Measurements from ENCODE around the gene R3HCC1L. TPM values are rescaled to one million over a fixed set of nuclear protein-coding genes. Genes with fewer than 3 reads are reported as not detected.

R3HCC1L gene
- total and polyA plus RNA-seq, 9 of the 15 experiments (the other 6 are each of a cell fraction or from before 2014, with no cell fraction given) = 9.1 to 17.8 (median 12.6) TPM

- no peak for TF ChIP-seq RBM15 (IDR thresholded peaks at IDR 0.05; ENCODE audit: insufficient read depth, low read length)
- peak; percentile 78 for TF ChIP-seq CXXC5 (CRISPR knock-in tag; IDR thresholded peaks at IDR 0.05)
- no peak for TF ChIP-seq ARNT (IDR thresholded peaks at IDR 0.05)
- peak; percentile 56 for TF ChIP-seq NEUROD1 (IDR thresholded peaks at IDR 0.05; ENCODE audit: borderline replicate concordance, low read depth, low read length, partially characterized antibody)
- peak; percentile 74 for TF ChIP-seq SMARCE1 (IDR thresholded peaks at IDR 0.05)
- TF ChIP-seq NCOA6 (IDR thresholded peaks at IDR 0.05) = no peak
- no peak for TF ChIP-seq BRF2 (IDR thresholded peaks at IDR 0.05; ENCODE audit: borderline replicate concordance, insufficient read depth, insufficient read length)
- TF ChIP-seq FOXO4 (CRISPR knock-in tag; IDR thresholded peaks at IDR 0.05) = no peak
- TF ChIP-seq RFX1 (IDR thresholded peaks at IDR 0.05) = no peak
- TF ChIP-seq ZBTB8A (IDR thresholded peaks at IDR 0.05; ENCODE audit: partially characterized antibody) = no peak
- no peak for TF ChIP-seq NR3C1 (CRISPR knock-in tag; IDR thresholded peaks at IDR 0.05)
- no peak for TF ChIP-seq BRF1 (IDR thresholded peaks at IDR 0.05; ENCODE audit: borderline replicate concordance, extremely low read depth, insufficient read length)
- TF ChIP-seq IRF2 (CRISPR knock-in tag; IDR thresholded peaks at IDR 0.05) = no peak
- TF ChIP-seq ZNF263 (CRISPR knock-in tag; IDR thresholded peaks at IDR 0.05; ENCODE audit: borderline replicate concordance) = no peak
- TF ChIP-seq ATF7 (IDR thresholded peaks at IDR 0.05) = no peak; the same call in 1 of the 2 replicates
- no peak for TF ChIP-seq SIN3A (IDR thresholded peaks at IDR 0.05; ENCODE audit: borderline replicate concordance in 2 of 2, control insufficient read depth in 1 of 2, low read depth in 2 of 2, low read length in 2 of 2)
- TF ChIP-seq DPF2 (IDR thresholded peaks at IDR 0.05) = peak; percentile 94
- TF ChIP-seq, protein P1, sequence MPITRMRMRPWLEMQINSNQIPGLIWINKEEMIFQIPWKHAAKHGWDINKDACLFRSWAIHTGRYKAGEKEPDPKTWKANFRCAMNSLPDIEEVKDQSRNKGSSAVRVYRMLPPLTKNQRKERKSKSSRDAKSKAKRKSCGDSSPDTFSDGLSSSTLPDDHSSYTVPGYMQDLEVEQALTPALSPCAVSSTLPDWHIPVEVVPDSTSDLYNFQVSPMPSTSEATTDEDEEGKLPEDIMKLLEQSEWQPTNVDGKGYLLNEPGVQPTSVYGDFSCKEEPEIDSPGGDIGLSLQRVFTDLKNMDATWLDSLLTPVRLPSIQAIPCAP (CRISPR knock-in tag; IDR thresholded peaks at IDR 0.05; ENCODE audit: borderline replicate concordance) = no peak
- TF ChIP-seq, protein P2, sequence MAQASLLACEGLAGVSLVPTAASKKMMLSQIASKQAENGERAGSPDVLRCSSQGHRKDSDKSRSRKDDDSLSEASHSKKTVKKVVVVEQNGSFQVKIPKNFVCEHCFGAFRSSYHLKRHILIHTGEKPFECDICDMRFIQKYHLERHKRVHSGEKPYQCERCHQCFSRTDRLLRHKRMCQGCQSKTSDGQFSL (CRISPR knock-in tag; IDR thresholded peaks at IDR 0.05) = no peak
- TF ChIP-seq, protein P2 (tag; IDR thresholded peaks at IDR 0.05) = no peak
Observed at GRCh38 chr10:98236862-98237261, 102.4 kb downstream of the R3HCC1L start (continued).
